ENCODE data around the gene PGAP6. TPM values are rescaled to one million over a fixed set of nuclear protein-coding genes. Genes with fewer than 3 reads are reported as not detected.
A peak's percentile ranks its signal among the peaks of the same experiment; 100 is the strongest.
"Not testable (repeated sequence)": the region's sequence is repeated elsewhere in the genome, so short reads cannot be mapped to it uniquely, and the experiment has no call there.

Gene PGAP6
- polyA plus RNA-seq, 10 donors, result 22.0 to 30.2 (median 24.0) TPM

- peak in 1 of 3 donors; percentile 48 for DNase-seq
Measured at GRCh38 chr16:351804-352520, 29.8 kb downstream of the PGAP6 start.

GRCh38 chr16:350203-350602, 31.6 kb downstream of the PGAP6 start:
- no peak for DNase-seq

GRCh38 chr16:349211-349610, 32.6 kb downstream of the PGAP6 start:
- DNase-seq, result no peak

GRCh38 chr16:348495-348894, 33.3 kb downstream of the PGAP6 start:
- DNase-seq, result not testable (repeated sequence)

GRCh38 chr16:347203-347602, 34.6 kb downstream of the PGAP6 start:
- no peak for DNase-seq

- no peak for DNase-seq
Measured at GRCh38 chr16:346587-346986, 35.2 kb downstream of the PGAP6 start.

- no peak for DNase-seq
Measured at GRCh38 chr16:345772-346171, 36.0 kb downstream of the PGAP6 start.

- DNase-seq, result no peak
Measured at GRCh38 chr16:342455-343213, 39.1 kb downstream of the PGAP6 start.

GRCh38 chr16:341974-342336, 39.8 kb downstream of the PGAP6 start:
- not testable (repeated sequence) for DNase-seq

GRCh38 chr16:341095-341973, 40.4 kb downstream of the PGAP6 start:
- DNase-seq, result not testable (repeated sequence)

- no peak for DNase-seq
Measured at GRCh38 chr16:340370-341091, 41.2 kb downstream of the PGAP6 start.

GRCh38 chr16:339680-340079, 42.1 kb downstream of the PGAP6 start:
- no peak for DNase-seq

GRCh38 chr16:337975-338575, 43.7 kb downstream of the PGAP6 start:
- DNase-seq, result no peak

- no peak for DNase-seq
Measured at GRCh38 chr16:337437-337836, 44.3 kb downstream of the PGAP6 start.

GRCh38 chr16:336269-336668, 45.5 kb downstream of the PGAP6 start:
- DNase-seq, result no peak

- not testable (repeated sequence) for DNase-seq
Measured at GRCh38 chr16:334861-335632, 46.7 kb downstream of the PGAP6 start.

- not testable (repeated sequence) for DNase-seq
Measured at GRCh38 chr16:334164-334832, 47.5 kb downstream of the PGAP6 start.

- no peak for DNase-seq
Measured at GRCh38 chr16:333406-334094, 48.2 kb downstream of the PGAP6 start.

- peak; percentile 28 to 73 (median 48) for DNase-seq
Measured at GRCh38 chr16:331181-331814, 50.5 kb downstream of the PGAP6 start.
